K562 (cell line): Measurements from ENCODE around the gene MYBPHL.

Experiments
- EP300 ChIP-seq: IDR thresholded peaks from 2 replicates; pipeline ENCODE4 v1.6.1; 2012; ENCODE audit warnings: low read length, improper control_type of control experiment
- FOS ChIP-seq: IDR thresholded peaks from 3 replicates; pipeline ENCODE4 v1.6.1; 2011; ENCODE audit not compliant: insufficient read length; ENCODE audit errors: extremely low read depth
- MEF2A ChIP-seq: IDR thresholded peaks from 2 replicates; pipeline ENCODE4 v1.6.1; 2011; ENCODE audit warnings: low read depth, mild to moderate bottlenecking, low read length, moderate library complexity; ENCODE audit not compliant: control insufficient read depth
- NR2C1 ChIP-seq, 2 experiments: fragments of 450-650 bp; IDR thresholded peaks; 2 replicates each; pipeline ENCODE4 v1.6.1; 2017; ENCODE audit warnings: mild to moderate bottlenecking in 2 of 2, antibody characterized with exemption in 1 of 2, inconsistent platforms in 1 of 2, missing compliant biosample characterization in 1 of 2, missing genetic modification characterization in 1 of 2
- RCOR1 ChIP-seq, 2 experiments: IDR thresholded peaks; 2 replicates each; pipeline ENCODE4 v1.6.1; 2012; ENCODE audit warnings: low read depth in 2 of 2, low read length in 2 of 2, borderline replicate concordance in 1 of 2, improper control_type of control experiment in 1 of 2
- SETDB1 ChIP-seq: IDR thresholded peaks from one replicate; pipeline ENCODE4 v1.6.1; 2012; ENCODE audit warnings: low read length, control low read depth, inconsistent platforms
- SPI1 ChIP-seq: IDR thresholded peaks from 2 replicates; pipeline ENCODE4 v1.6.1; 2011; ENCODE audit warnings: low read depth, low read length, control low read depth, borderline replicate concordance
- TEAD1 ChIP-seq, 2 experiments: fragments of 450-650 bp in 1 of 2; sonication (generic) in 1 of 2; formaldehyde crosslinking; IDR thresholded peaks; 2 replicates each; pipeline versions ENCODE4 v1.4.0 to v1.8.0; 2020 to 2022; ENCODE audit warnings: mild to moderate bottlenecking in 2 of 2, missing genetic modification reagents in 1 of 2
- ZNF224 ChIP-seq: sonication (generic); formaldehyde crosslinking; IDR thresholded peaks from 2 replicates; pipeline ENCODE4 v1.8.0; 2022; ENCODE audit warnings: mild to moderate bottlenecking, missing genetic modification reagents

DNA sequence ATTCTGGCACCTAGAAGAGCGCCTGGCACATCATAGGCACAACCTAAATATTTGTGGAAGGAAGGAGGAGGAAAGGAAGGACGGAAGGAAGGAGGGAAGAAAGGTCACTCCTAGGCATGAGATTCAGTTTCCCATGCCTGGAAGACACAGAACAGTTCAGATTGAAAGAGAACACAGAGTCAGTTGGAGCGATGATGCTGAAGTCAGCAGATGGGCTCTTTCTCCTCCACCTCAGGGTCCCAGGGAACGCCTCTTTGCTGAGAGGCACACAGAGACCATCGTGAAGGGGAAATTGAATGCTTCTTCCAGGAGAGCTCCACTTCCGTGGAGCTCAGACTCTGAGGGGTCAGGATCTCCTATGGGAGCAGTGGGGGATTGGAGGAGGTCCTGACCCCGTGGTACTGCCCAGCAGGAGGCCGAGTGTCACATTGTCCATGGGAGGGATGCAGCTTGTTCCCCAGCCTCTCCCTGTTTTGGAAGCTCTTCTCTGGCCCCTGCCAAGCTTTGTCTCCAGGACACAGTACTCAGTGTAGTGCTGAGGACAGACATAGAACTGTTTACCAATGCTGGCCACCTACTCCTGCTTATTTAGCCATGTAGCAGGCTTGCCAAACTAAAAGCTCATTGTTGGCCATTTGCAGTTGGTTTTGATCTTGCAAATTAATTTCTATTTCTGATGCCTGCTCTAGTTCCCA lies 2.4 kb downstream of the MYBPHL start:
- no peak for TF ChIP-seq EP300
- TF ChIP-seq NR2C1 (IDR thresholded peaks at IDR 0.05): no peak
- TF ChIP-seq NR2C1 (tag; IDR thresholded peaks at IDR 0.05): no peak
- no peak for TF ChIP-seq SETDB1
- TF ChIP-seq MEF2A: no peak
- TF ChIP-seq TEAD1 (CRISPR knock-in tag; IDR thresholded peaks at IDR 0.05): no peak
- TF ChIP-seq RCOR1 (IDR thresholded peaks at IDR 0.05; ENCODE audit: borderline replicate concordance in 1 of 2, low read depth in 2 of 2, low read length in 2 of 2): no peak
- TF ChIP-seq FOS: no peak
- TF ChIP-seq SPI1: no peak
- TF ChIP-seq ZNF224 (CRISPR knock-in tag): no peak
